NCI-H510A treated with DMSO at 0.1 percent for 48 hours (cell line): ENCODE results near the gene KCNC2.
A peak's percentile ranks its signal among the peaks of the same experiment; 100 is the strongest.
"Not testable (repeated sequence)": the region's sequence is repeated elsewhere in the genome, so short reads cannot be mapped to it uniquely, and the experiment has no call there.

ENCODE experiments used
- DNase-seq: peaks from one replicate; lab custom pipeline; 2025; lab: John Stamatoyannopoulos, UW

KCNC2 gene

GRCh38 chr12:75209812-75210138, at the start of gene KCNC2:
Gene KCNC2 (minus strand): TSS chr12:75209839.
- no peak for DNase-seq

GRCh38 chr12:75259143-75259542, 49.5 kb upstream of the KCNC2 start:
- no peak for DNase-seq

- no peak for DNase-seq
Observed at GRCh38 chr12:75257510-75257909, 47.9 kb upstream of the KCNC2 start.

- DNase-seq: no peak
Observed at GRCh38 chr12:75245108-75245507, 35.5 kb upstream of the KCNC2 start.

- DNase-seq: no peak
Observed at GRCh38 chr12:75239987-75240386, 30.3 kb upstream of the KCNC2 start.

GRCh38 chr12:75236206-75236605, 26.6 kb upstream of the KCNC2 start:
- DNase-seq: no peak

GRCh38 chr12:75227132-75227531, 17.5 kb upstream of the KCNC2 start:
- DNase-seq: no peak

- no peak for DNase-seq
Observed at GRCh38 chr12:75212072-75212471, 2.4 kb upstream of the KCNC2 start.

GRCh38 chr12:75208856-75209811, 505 bp downstream of the KCNC2 start:
- peak; percentile 91 for DNase-seq

GRCh38 chr12:75207338-75208083, 2.1 kb downstream of the KCNC2 start:
- no peak for DNase-seq

GRCh38 chr12:75205558-75205957, 4.1 kb downstream of the KCNC2 start:
- DNase-seq: no peak

- DNase-seq: no peak
Observed at GRCh38 chr12:75196865-75197264, 12.8 kb downstream of the KCNC2 start.

- no peak for DNase-seq
Observed at GRCh38 chr12:75196408-75196807, 13.2 kb downstream of the KCNC2 start.

GRCh38 chr12:75194250-75194649, 15.4 kb downstream of the KCNC2 start:
- no peak for DNase-seq

- DNase-seq: no peak
Observed at GRCh38 chr12:75192196-75192595, 17.4 kb downstream of the KCNC2 start.

- DNase-seq: no peak
Observed at GRCh38 chr12:75190846-75191245, 18.8 kb downstream of the KCNC2 start.

- DNase-seq: not testable (repeated sequence)
Observed at GRCh38 chr12:75185881-75186280, 23.8 kb downstream of the KCNC2 start.

GRCh38 chr12:75184516-75184915, 25.1 kb downstream of the KCNC2 start:
- peak; percentile 83 for DNase-seq

- DNase-seq: no peak
Observed at GRCh38 chr12:75183967-75184366, 25.7 kb downstream of the KCNC2 start.

- peak; percentile 16 for DNase-seq
Observed at GRCh38 chr12:75177997-75178396, 31.6 kb downstream of the KCNC2 start.

GRCh38 chr12:75172611-75173010, 37.0 kb downstream of the KCNC2 start:
- no peak for DNase-seq

- no peak for DNase-seq
Observed at GRCh38 chr12:75170640-75171185, 38.9 kb downstream of the KCNC2 start.

GRCh38 chr12:75162845-75163244, 46.8 kb downstream of the KCNC2 start:
- DNase-seq: no peak
